GM21529 (cell line): ENCODE measurements around the gene GARIN5B.

Experiments used
- ATAC-seq: cut with Tn5 transposase; IDR thresholded peaks from one replicate; pipeline ENCODE4 v1.9.1; 2021; ENCODE audit not compliant: unreplicated experiment

The GARIN5B gene

GRCh38 chr19:55325172-55325571, 37.9 kb downstream of the GARIN5B start, which contains the start of gene TMEM150B:
Gene TMEM150B, minus strand, starts transcription at chr19:55325341. Its CDS starts 4,305 bp downstream, at chr19:55321036.
- no peak for ATAC-seq

- ATAC-seq = no peak
Measured at GRCh38 chr19:55324662-55325061, 38.4 kb downstream of the GARIN5B start.

- no peak for ATAC-seq
Measured at GRCh38 chr19:55322204-55322885, 40.7 kb downstream of the GARIN5B start.

- ATAC-seq = no peak
Measured at GRCh38 chr19:55321466-55322137, 41.5 kb downstream of the GARIN5B start.

GRCh38 chr19:55320844-55321419, 42.1 kb downstream of the GARIN5B start:
- ATAC-seq = no peak

DNA sequence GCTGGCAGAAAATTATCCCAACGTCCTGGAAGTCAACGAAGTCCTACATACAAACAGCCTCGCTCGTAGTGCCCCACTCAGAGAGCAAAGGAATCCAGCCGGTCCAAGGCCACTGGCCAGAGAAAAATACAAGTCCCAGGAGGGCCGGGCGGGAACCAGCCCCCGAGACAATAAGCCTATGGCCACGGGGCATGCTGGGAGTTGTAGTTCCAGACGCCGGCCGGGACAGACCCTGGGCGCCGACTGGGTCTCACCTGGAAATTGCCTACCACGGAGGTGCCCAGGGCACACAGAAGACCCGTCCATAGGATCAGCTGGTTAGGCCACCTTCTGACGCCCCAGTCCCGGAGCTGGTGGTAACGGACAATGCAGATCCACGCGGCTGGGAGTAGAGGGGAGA, 43.3 kb downstream of the GARIN5B start:
- ATAC-seq = no peak

DNA sequence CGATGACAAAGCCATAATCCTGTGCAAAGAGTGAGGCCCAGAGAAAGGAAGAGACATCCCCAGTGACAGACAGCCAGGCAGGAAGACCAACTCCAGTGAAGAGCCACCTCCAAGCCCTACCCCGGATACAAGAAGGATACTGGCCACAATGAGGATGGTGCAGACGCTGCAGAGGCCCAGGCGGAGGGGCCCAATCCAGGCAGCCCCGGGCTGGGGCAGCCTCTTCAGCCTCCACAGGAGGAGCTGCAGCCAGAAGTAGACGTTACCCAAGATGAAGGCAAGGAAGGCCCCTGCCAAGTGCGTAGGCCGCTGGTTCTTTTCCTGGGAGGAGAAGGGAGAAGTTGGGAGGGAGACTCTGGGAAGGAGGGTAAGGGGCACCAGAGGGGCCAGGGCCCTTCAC, 46.4 kb downstream of the GARIN5B start:
- ATAC-seq = no peak

- no peak for ATAC-seq
Measured at GRCh38 chr19:55315956-55316525, 47.0 kb downstream of the GARIN5B start.

DNA sequence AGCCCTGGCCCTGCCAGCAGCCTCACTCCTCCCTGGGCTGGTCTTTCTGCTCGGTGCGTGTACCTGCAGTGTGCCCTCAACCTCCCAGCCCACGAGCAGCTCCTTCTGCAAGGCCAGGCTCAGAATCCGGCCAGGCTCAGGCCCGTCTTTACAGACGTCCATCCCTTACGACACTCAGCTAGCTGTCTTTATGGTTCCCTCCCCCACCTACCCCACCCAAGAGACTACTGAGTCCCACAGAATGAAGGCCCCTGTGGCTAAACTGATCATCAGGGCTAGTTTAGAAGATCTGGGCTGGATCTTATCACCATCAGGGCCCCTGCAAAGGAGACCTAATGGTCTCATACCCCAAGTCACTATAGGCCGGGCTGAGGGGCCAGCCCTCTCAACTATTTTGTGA, 48.7 kb downstream of the GARIN5B start:
- ATAC-seq = no peak

- ATAC-seq = no peak
Measured at GRCh38 chr19:55312621-55313512, 50.2 kb downstream of the GARIN5B start.

DNA sequence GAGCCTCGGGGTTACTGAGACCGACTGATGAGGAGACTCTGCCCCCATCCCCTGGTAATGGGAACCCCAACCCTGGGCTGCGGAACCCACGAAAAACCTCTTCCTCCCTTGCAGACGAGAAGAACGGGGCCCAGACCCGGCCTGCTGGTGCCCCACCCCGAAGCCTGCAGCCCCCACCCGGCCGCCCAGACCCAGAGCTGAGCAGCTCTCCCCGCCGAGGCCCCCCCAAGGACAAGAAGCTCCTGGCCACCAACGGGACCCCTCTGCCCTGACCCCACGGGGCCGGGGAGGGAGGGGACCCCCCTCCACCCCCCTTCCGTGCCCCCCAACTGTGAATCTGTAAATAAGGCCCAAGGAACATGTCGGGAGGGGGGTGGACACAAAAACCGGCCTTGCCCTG, 51.3 kb downstream of the GARIN5B start:
- ATAC-seq = no peak

GRCh38 chr19:55311397-55311796, 51.7 kb downstream of the GARIN5B start:
- no peak for ATAC-seq

DNA sequence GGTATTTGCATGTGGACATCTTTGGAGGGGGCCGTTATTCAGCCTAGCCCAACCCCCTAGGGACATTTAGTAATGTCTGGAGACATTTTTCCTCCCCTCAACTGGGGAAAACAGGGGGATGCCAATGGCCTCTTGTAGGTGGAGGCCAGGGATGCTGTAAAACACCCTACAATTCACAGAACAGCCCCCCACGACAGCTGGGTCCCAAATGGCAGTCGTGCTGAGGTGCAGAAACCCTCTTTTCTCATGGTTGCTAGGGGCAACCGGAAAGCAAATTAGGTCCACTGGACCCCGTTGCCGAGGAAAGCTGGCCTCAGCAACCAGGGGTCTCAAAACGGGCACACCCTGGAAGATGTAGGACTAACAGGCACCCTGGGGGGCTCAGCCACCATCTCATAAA, 52.6 kb downstream of the GARIN5B start:
- ATAC-seq = no peak

GRCh38 chr19:55309448-55309847, 53.6 kb downstream of the GARIN5B start:
- no peak for ATAC-seq

DNA sequence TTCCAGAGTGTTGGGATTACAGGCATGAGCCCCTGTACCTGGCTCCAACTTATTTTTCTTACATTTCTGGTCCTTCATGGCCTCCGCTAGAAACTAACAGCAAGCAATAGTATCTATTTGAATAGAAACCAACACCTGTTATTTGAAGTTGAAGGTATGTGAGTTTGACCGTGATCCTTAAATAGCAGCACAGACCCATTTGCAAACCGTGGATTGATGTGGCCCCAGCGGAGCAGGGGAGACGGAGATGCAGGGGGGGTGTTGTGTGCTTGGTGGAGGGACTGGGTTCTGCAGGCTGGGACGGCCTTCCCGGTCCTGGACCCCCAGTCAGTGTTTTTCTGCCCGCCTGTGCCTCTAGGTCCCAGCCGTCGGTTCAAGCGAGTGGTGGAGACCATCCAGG, 54.8 kb downstream of the GARIN5B start:
- ATAC-seq = no peak

DNA sequence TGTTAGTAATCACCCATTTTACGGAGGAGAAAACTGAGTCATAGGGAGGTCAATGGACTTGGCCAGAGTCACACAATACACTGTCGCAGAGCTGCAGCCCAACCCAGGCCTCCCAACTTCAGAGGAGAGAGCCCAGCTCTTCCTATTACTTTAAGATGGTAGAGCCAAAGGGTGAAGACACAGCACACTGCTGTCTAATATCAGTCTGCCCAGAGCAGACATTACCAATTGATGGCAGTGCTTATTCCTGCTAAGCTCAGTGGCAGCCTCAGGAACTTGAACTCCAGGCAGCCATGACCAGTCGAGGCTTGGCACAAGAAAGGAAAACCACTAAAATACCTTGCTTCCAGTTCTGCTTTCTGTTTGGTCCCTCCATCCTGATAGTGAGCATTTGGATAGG, 56.3 kb downstream of the GARIN5B start:
- ATAC-seq = no peak

GRCh38 chr19:55305983-55306562, 57.0 kb downstream of the GARIN5B start:
- ATAC-seq = no peak

DNA sequence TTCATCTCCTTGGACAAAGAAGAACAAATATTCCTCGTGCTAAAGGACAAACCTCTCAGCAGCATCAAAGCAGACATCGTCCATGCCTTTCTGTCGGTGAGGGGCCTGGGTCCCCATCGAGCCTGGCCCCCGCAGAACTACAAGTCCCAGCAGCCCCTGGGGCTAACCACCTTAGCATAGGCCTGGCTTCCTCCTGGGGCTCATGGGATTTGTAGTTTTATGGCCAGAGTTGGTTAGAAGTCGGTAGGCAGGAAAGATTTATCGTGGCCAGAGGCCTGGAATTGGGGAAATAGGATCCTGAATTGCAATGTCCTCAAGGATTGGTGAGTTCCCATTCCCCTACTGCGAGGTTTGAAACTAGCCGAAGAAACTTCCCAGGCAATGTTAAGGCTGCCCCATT, 57.6 kb downstream of the GARIN5B start:
- ATAC-seq = no peak

DNA sequence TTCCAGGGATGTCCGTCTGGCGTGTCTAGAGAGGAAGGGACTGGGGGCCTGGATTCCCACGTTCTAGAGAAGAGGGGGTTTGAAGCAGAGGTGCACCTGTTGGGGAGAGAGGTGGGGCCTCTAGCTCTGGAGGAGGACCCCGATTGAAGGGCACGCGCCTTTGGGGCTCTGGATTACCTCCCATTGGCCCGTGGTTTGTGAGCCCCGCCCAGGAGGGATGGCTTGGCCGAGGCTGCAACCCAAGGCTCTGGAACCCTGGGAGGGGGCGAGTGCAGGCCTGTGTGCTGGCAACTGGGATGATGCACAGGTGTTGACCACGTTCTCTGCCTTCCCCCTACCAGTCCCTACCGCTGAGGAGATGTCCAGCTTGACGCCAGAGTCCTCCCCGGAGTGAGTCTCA, 58.1 kb downstream of the GARIN5B start:
- no peak for ATAC-seq
